HEK293 (cell line): Measurements from ENCODE around the gene KRT73.

Experiments used
- CTCF ChIA-PET: fragments of 350-600 bp; formaldehyde crosslinking; extraction: SDS; loops from one replicate; lab custom pipeline; 2021; ENCODE audit warnings: antibody characterized with exemption; lab: Yijun Ruan, JAX
- POLR2A ChIA-PET: fragments of 300-600 bp; formaldehyde crosslinking; extraction: SDS; loops from one replicate; lab custom pipeline; 2020; ENCODE audit warnings: antibody characterized with exemption, inconsistent platforms; lab: Yijun Ruan, JAX
- H3K27ac ChIP-seq: fragments of 200-500 bp; sonication (Bioruptor generic); 2 replicates; pipeline ENCODE4 v1.5.1; 2014; ENCODE audit warnings: low read depth, low read length, control low read depth, inconsistent platforms; ENCODE audit errors: extremely low read depth
- H3K36me3 ChIP-seq, 2 experiments: fragments of 200-500 bp in 1 of 2; sonication (Bioruptor generic) in 1 of 2; 1 replicate in 1 of 2; 2 replicates in 1 of 2; pipeline ENCODE4 v1.5.1; 2014 to 2017; ENCODE audit warnings: inconsistent platforms in 2 of 2, low read length in 2 of 2; ENCODE audit not compliant: control insufficient read depth in 2 of 2, insufficient read depth in 1 of 2
- H3K4me1 ChIP-seq: fragments of 200-500 bp; sonication (Bioruptor generic); 2 replicates; pipeline ENCODE4 v1.5.1; 2014; ENCODE audit warnings: mild to moderate bottlenecking, low read length, inconsistent platforms; ENCODE audit not compliant: control insufficient read depth, insufficient read depth
- H3K4me3 ChIP-seq: 2 replicates; pipeline ENCODE4 v1.5.1; 2011; ENCODE audit warnings: low read depth, mild to moderate bottlenecking, control low read depth, low read length, moderate library complexity
- H3K9me3 ChIP-seq: fragments of 200-500 bp; sonication (Bioruptor generic); 2 replicates; pipeline ENCODE4 v1.5.1; 2014; ENCODE audit warnings: low read depth, low read length, inconsistent platforms; ENCODE audit not compliant: control insufficient read depth, insufficient read depth
- HOXD13 ChIP-seq: sonication (generic); formaldehyde crosslinking; IDR thresholded peaks from 2 replicates; pipeline ENCODE4 v1.8.0; 2022; ENCODE audit warnings: missing genetic modification reagents, borderline replicate concordance
- SP7 ChIP-seq: fragments of 450-650 bp; formaldehyde crosslinking; IDR thresholded peaks from 2 replicates; pipeline ENCODE4 v1.5.1; 2016; ENCODE audit warnings: missing biosample characterization, missing genetic modification characterization
- YY1 ChIP-seq: fragments of 450-650 bp; formaldehyde crosslinking; IDR thresholded peaks from 2 replicates; pipeline ENCODE4 v1.5.1; 2018; ENCODE audit warnings: missing biosample characterization, missing genetic modification characterization
- YY2 ChIP-seq: fragments of 450-650 bp; formaldehyde crosslinking; IDR thresholded peaks from 2 replicates; pipeline ENCODE4 v1.5.1; 2016; ENCODE audit warnings: missing biosample characterization, missing genetic modification characterization
- ZBTB17 ChIP-seq: fragments of 450-650 bp; formaldehyde crosslinking; IDR thresholded peaks from 2 replicates; pipeline ENCODE4 v1.5.1; 2016; ENCODE audit warnings: missing biosample characterization, missing genetic modification characterization
- ZBTB44 ChIP-seq: fragments of 450-650 bp; IDR thresholded peaks from 2 replicates; pipeline ENCODE4 v1.5.1; 2018; ENCODE audit warnings: missing biosample characterization, mild to moderate bottlenecking, missing genetic modification characterization
- ZFP37 ChIP-seq: fragments of 450-650 bp; formaldehyde crosslinking; IDR thresholded peaks from 2 replicates; pipeline ENCODE4 v1.5.1; 2016; ENCODE audit warnings: missing biosample characterization, missing genetic modification characterization
- ZNF114 ChIP-seq: fragments of 450-650 bp; formaldehyde crosslinking; IDR thresholded peaks from 2 replicates; pipeline ENCODE4 v1.5.0; 2017; ENCODE audit warnings: missing biosample characterization, missing genetic modification characterization
- ZNF18 ChIP-seq: fragments of 450-650 bp; formaldehyde crosslinking; IDR thresholded peaks from 2 replicates; pipeline ENCODE4 v1.5.1; 2016; ENCODE audit warnings: missing biosample characterization, missing genetic modification characterization
- ZNF2 ChIP-seq: fragments of 450-650 bp; formaldehyde crosslinking; IDR thresholded peaks from 2 replicates; pipeline ENCODE4 v1.5.1; 2016; ENCODE audit warnings: missing biosample characterization, missing genetic modification characterization
- ZNF280D ChIP-seq: fragments of 450-650 bp; formaldehyde crosslinking; IDR thresholded peaks from 2 replicates; pipeline ENCODE4 v1.5.1; 2016; ENCODE audit warnings: missing biosample characterization, missing genetic modification characterization
- ZNF324 ChIP-seq: fragments of 450-650 bp; formaldehyde crosslinking; IDR thresholded peaks from 2 replicates; pipeline ENCODE4 v1.5.1; 2016; ENCODE audit warnings: missing biosample characterization, missing genetic modification characterization
- ZNF366 ChIP-seq: fragments of 450-650 bp; formaldehyde crosslinking; conservative IDR thresholded peaks from 2 replicates; pipeline ENCODE4 v1.5.1; 2016; ENCODE audit warnings: missing biosample characterization, missing genetic modification characterization
- ZNF423 ChIP-seq: fragments of 450-650 bp; formaldehyde crosslinking; IDR thresholded peaks from 2 replicates; pipeline ENCODE4 v1.5.1; 2016; ENCODE audit warnings: missing biosample characterization, missing genetic modification characterization
- ZNF433 ChIP-seq: fragments of 450-650 bp; formaldehyde crosslinking; IDR thresholded peaks from 2 replicates; pipeline ENCODE4 v1.5.1; 2016; ENCODE audit warnings: missing biosample characterization, missing genetic modification characterization, low read depth
- ZNF473 ChIP-seq: fragments of 450-650 bp; formaldehyde crosslinking; IDR thresholded peaks from 2 replicates; pipeline ENCODE4 v1.5.1; 2017; ENCODE audit warnings: missing biosample characterization, missing genetic modification characterization
- ZNF549 ChIP-seq: fragments of 450-650 bp; IDR thresholded peaks from 2 replicates; pipeline ENCODE4 v1.5.1; 2018; ENCODE audit warnings: missing biosample characterization, missing genetic modification characterization, mild to moderate bottlenecking, inconsistent platforms, moderate library complexity
- ZNF585B ChIP-seq: fragments of 450-650 bp; formaldehyde crosslinking; IDR thresholded peaks from 2 replicates; pipeline ENCODE4 v1.5.1; 2016; ENCODE audit warnings: missing biosample characterization, missing genetic modification characterization
- ZNF596 ChIP-seq: fragments of 450-650 bp; IDR thresholded peaks from 2 replicates; pipeline ENCODE4 v1.5.0; 2018; ENCODE audit warnings: missing biosample characterization, mild to moderate bottlenecking, missing genetic modification characterization, moderate library complexity
- ZNF600 ChIP-seq: fragments of 450-650 bp; formaldehyde crosslinking; IDR thresholded peaks from 2 replicates; pipeline ENCODE4 v1.5.1; 2016; ENCODE audit warnings: missing biosample characterization, missing genetic modification characterization
- ZNF624 ChIP-seq: fragments of 450-650 bp; formaldehyde crosslinking; IDR thresholded peaks from 2 replicates; pipeline ENCODE4 v1.5.1; 2017; ENCODE audit warnings: missing biosample characterization, missing genetic modification characterization
- ZNF629 ChIP-seq: fragments of 450-650 bp; formaldehyde crosslinking; IDR thresholded peaks from 2 replicates; pipeline ENCODE4 v1.5.1; 2017; ENCODE audit warnings: missing biosample characterization, missing genetic modification characterization
- ZNF654 ChIP-seq: fragments of 450-650 bp; formaldehyde crosslinking; IDR thresholded peaks from 2 replicates; pipeline ENCODE4 v1.5.1; 2016; ENCODE audit warnings: low read depth, missing biosample characterization, missing genetic modification characterization
- ZNF747 ChIP-seq: fragments of 450-650 bp; formaldehyde crosslinking; IDR thresholded peaks from 2 replicates; pipeline ENCODE4 v1.5.1; 2016; ENCODE audit warnings: missing biosample characterization, missing genetic modification characterization
- ZSCAN5A ChIP-seq: fragments of 450-650 bp; formaldehyde crosslinking; IDR thresholded peaks from 2 replicates; pipeline ENCODE4 v1.5.1; 2016; ENCODE audit warnings: missing biosample characterization, missing genetic modification characterization

KRT73 gene

GRCh38 chr12:52630008-52630500 is 11.7 kb upstream of the KRT73 start:
- Histone ChIP-seq H3K27ac (no peak overlapping the region), H3K4me3 (no peak overlapping the region), H3K36me3 (no peaks in the 10 kb centered on the region), H3K9me3 (no peaks in the 10 kb centered on the region), H3K4me1 (no peaks in the 10 kb centered on the region; the same call in 1 of the 2 replicates)
- ChIA-PET POLR2A (no interaction called here), CTCF (interaction anchor here (0.5 to 0.6 kb wide), 2 partner anchors 356 to 474 kb away, joined by 3 read pairs; no protein-coding TSS in a partner anchor)
- TF ChIP-seq HOXD13 (CRISPR knock-in tag) (no peak), ZBTB17 (tag by site-specific recombination) (peak; percentile 34; the same call in 1 of the 2 replicates), ZNF585B (tag by site-specific recombination) (no peak), ZNF629 (no peak)

- Histone ChIP-seq H3K36me3 (no peaks in the 10 kb centered on the region), H3K4me1 (no peaks in the 10 kb centered on the region; the same call in 1 of the 2 replicates), H3K27ac (no peak overlapping the region), H3K4me3 (no peak overlapping the region), H3K9me3 (no peaks in the 10 kb centered on the region)
- ChIA-PET POLR2A (no interaction called here), CTCF (interaction anchor here (0.5 to 1.1 kb wide), 3 partner anchors 257 to 473 kb away, joined by 3 read pairs; no protein-coding TSS in a partner anchor)
- TF ChIP-seq ZNF2 (tag by site-specific recombination): no peak
- no peak for TF ChIP-seq ZNF654
- no peak for TF ChIP-seq YY1 (tag by site-specific recombination)
- TF ChIP-seq ZNF624: no peak
Observed at GRCh38 chr12:52629281-52630007, 11.1 kb upstream of the KRT73 start.

- H3K9me3 ChIP-seq: no peaks in the 10 kb centered on the region
- no peaks in the 10 kb centered on the region for H3K36me3 ChIP-seq
- CTCF ChIA-PET: interaction anchor here (1.1 kb wide), 1 partner anchor 256 kb away, joined by 3 read pairs; no protein-coding TSS in a partner anchor
- no peak overlapping the region for H3K27ac ChIP-seq
- POLR2A ChIA-PET: no interaction called here
- no peaks in the 10 kb centered on the region; the same call in 1 of the 2 replicates for H3K4me1 ChIP-seq
- no peak for TF ChIP-seq ZFP37 (tag by site-specific recombination)
- no peak for TF ChIP-seq ZBTB44
- TF ChIP-seq ZNF596 (tag by site-specific recombination): no peak
- TF ChIP-seq YY1 (tag by site-specific recombination): no peak
- no peak for TF ChIP-seq ZNF549 (tag by site-specific recombination)
- TF ChIP-seq ZNF18 (tag by site-specific recombination): no peak
- no peak for TF ChIP-seq ZNF600 (tag by site-specific recombination)
- TF ChIP-seq ZNF747 (tag by site-specific recombination): no peak
- no peak for TF ChIP-seq ZNF114 (tag by site-specific recombination)
- TF ChIP-seq ZNF433 (tag by site-specific recombination): no peak
- TF ChIP-seq SP7 (tag by site-specific recombination): no peak
- TF ChIP-seq ZNF473: no peak
- TF ChIP-seq ZNF280D: no peak
- TF ChIP-seq HOXD13 (CRISPR knock-in tag): no peak
- no peak for TF ChIP-seq ZSCAN5A
- no peak for TF ChIP-seq ZNF324 (tag by site-specific recombination)
- TF ChIP-seq ZNF366 (tag by site-specific recombination): no peak
- no peak for TF ChIP-seq ZNF423
- TF ChIP-seq YY2 (tag by site-specific recombination): no peak
- no peak overlapping the region for H3K4me3 ChIP-seq
Observed at GRCh38 chr12:52628841-52629240, 10.5 kb upstream of the KRT73 start.
